RPMI7951 (cell line): ENCODE results near the gene TNFSF11. TPM values are rescaled to one million over a fixed set of nuclear protein-coding genes. Genes with fewer than 3 reads are reported as not detected.

Experiments used
- DNase-seq: peaks from one replicate; pipeline ENCODE4 v3.0.0-alpha.2; 2012; ENCODE audit warnings: low read depth
- total RNA-seq: library from RNA; depleted of rRNA; stranded (reverse); fragments of >200 nt; shearing (Covaris generic); gene quantifications from 2 replicates; pipeline ENCODE4 v1.2.3, GENCODE V29; 2014

TNFSF11 gene
- total RNA-seq, 1 experiment from 2014 or later = not detected

- DNase-seq = no peak
Measured at GRCh38 chr13:42610649-42611048, 36.7 kb downstream of the TNFSF11 start.

GRCh38 chr13:42611086-42611779 is 37.3 kb downstream of the TNFSF11 start:
- no peak for DNase-seq

GRCh38 chr13:42612021-42612765 is 38.2 kb downstream of the TNFSF11 start:
- peak; percentile 25 for DNase-seq

GRCh38 chr13:42614436-42615035 is 40.6 kb downstream of the TNFSF11 start:
- DNase-seq = no peak

- peak; percentile 52 for DNase-seq
Measured at GRCh38 chr13:42615691-42616090, 41.7 kb downstream of the TNFSF11 start.

- DNase-seq = no peak
Measured at GRCh38 chr13:42617221-42617620, 43.3 kb downstream of the TNFSF11 start.

GRCh38 chr13:42623916-42624315 is 50.0 kb downstream of the TNFSF11 start:
- DNase-seq = no peak

GRCh38 chr13:42625611-42626010 is 51.7 kb downstream of the TNFSF11 start:
- no peak for DNase-seq

GRCh38 chr13:42626176-42626860 is 52.4 kb downstream of the TNFSF11 start:
- no peak for DNase-seq

- no peak for DNase-seq
Measured at GRCh38 chr13:42628666-42629065, 54.7 kb downstream of the TNFSF11 start.

GRCh38 chr13:42631181-42631580 is 57.2 kb downstream of the TNFSF11 start:
- no peak for DNase-seq

GRCh38 chr13:42633495-42633894 is 59.5 kb downstream of the TNFSF11 start:
- no peak for DNase-seq

- no peak for DNase-seq
Measured at GRCh38 chr13:42638101-42638500, 64.1 kb downstream of the TNFSF11 start.

GRCh38 chr13:42638886-42639285 is 64.9 kb downstream of the TNFSF11 start:
- no peak for DNase-seq

GRCh38 chr13:42643076-42643475 is 69.1 kb downstream of the TNFSF11 start:
- DNase-seq = no peak

GRCh38 chr13:42644841-42645240 is 70.9 kb downstream of the TNFSF11 start:
- DNase-seq = no peak

- DNase-seq = no peak
Measured at GRCh38 chr13:42645717-42646116, 71.8 kb downstream of the TNFSF11 start.

GRCh38 chr13:42649141-42649540 is 75.2 kb downstream of the TNFSF11 start:
- no peak for DNase-seq

GRCh38 chr13:42649831-42650230 is 75.9 kb downstream of the TNFSF11 start:
- DNase-seq = no peak

GRCh38 chr13:42650506-42650905 is 76.6 kb downstream of the TNFSF11 start:
- DNase-seq = no peak

- no peak for DNase-seq
Measured at GRCh38 chr13:42651936-42652641, 78.1 kb downstream of the TNFSF11 start.
